ENCODE data around the gene ACBD6. TPM values are rescaled to one million over a fixed set of nuclear protein-coding genes. Genes with fewer than 3 reads are reported as not detected.

Gene ACBD6
- total RNA-seq, 1 donor from 2014 or later: 49.1 TPM

- H3K36me3 Mint-ChIP-seq: peaks cover 25% of the 10 kb centered on the region
These were observed 211.9 kb downstream of the ACBD6 start for GRCh38 chr1:180290265-180291001.

DNA sequence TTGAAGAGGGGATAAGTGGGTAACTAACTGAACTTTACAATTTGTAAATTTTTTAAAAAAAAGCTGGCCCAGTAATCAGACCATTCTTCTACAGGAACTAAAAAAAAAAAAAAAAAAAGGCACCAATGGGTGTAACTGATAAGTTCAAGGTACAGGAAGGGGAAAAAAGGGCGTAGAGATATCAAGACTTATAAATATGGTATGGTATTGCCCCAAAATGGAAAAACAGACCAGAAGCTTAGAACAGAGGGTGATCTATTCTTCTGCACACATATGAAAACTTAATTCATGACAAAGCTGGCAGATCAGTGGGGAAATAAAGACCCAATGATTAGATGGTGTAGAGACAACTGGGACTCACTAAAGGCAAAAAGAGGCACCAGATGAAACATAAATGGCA lies 213.4 kb downstream of the ACBD6 start:
- Mint-ChIP-seq H3K4me1 (ENCODE audit: unreplicated experiment) (peaks cover 8% of the 10 kb centered on the region), H3K36me3 (peaks cover 29% of the 10 kb centered on the region), H3K4me3 (no peak overlapping the region), H3K9me3 (no peaks in the 10 kb centered on the region), H3K27me3 (no peaks in the 10 kb centered on the region), H3K27ac (no peak overlapping the region)
- TF ChIP-seq, protein P1, sequence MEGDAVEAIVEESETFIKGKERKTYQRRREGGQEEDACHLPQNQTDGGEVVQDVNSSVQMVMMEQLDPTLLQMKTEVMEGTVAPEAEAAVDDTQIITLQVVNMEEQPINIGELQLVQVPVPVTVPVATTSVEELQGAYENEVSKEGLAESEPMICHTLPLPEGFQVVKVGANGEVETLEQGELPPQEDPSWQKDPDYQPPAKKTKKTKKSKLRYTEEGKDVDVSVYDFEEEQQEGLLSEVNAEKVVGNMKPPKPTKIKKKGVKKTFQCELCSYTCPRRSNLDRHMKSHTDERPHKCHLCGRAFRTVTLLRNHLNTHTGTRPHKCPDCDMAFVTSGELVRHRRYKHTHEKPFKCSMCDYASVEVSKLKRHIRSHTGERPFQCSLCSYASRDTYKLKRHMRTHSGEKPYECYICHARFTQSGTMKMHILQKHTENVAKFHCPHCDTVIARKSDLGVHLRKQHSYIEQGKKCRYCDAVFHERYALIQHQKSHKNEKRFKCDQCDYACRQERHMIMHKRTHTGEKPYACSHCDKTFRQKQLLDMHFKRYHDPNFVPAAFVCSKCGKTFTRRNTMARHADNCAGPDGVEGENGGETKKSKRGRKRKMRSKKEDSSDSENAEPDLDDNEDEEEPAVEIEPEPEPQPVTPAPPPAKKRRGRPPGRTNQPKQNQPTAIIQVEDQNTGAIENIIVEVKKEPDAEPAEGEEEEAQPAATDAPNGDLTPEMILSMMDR (conservative IDR thresholded peaks at IDR 0.05): no peak
- no peak for DNase-seq (ENCODE audit: extremely low spot score, unreplicated experiment)

More at GRCh38 chr1:180290265-180291001, 211.9 kb downstream of the ACBD6 start:
- Mint-ChIP-seq H3K27me3 (no peaks in the 10 kb centered on the region), H3K4me3 (no peak overlapping the region), H3K27ac (no peak overlapping the region), H3K4me1 (ENCODE audit: unreplicated experiment) (peaks cover 8% of the 10 kb centered on the region), H3K9me3 (no peaks in the 10 kb centered on the region)
- no peak for DNase-seq (ENCODE audit: extremely low spot score, unreplicated experiment)
- TF ChIP-seq, protein P1 (conservative IDR thresholded peaks at IDR 0.05): no peak

GRCh38 chr1:180287988-180288705 lies 214.2 kb downstream of the ACBD6 start:
- Mint-ChIP-seq H3K4me1 (ENCODE audit: unreplicated experiment) (peaks cover 8% of the 10 kb centered on the region), H3K36me3 (peaks cover 32% of the 10 kb centered on the region), H3K27me3 (no peaks in the 10 kb centered on the region), H3K27ac (no peak overlapping the region), H3K9me3 (no peaks in the 10 kb centered on the region), H3K4me3 (no peak overlapping the region)
- DNase-seq (ENCODE audit: extremely low spot score, unreplicated experiment): no peak
- TF ChIP-seq, protein P1 (conservative IDR thresholded peaks at IDR 0.05): no peak

- DNase-seq (ENCODE audit: extremely low spot score, unreplicated experiment): no peak
- TF ChIP-seq, protein P1 (conservative IDR thresholded peaks at IDR 0.05): no peak
- no peaks in the 10 kb centered on the region for H3K9me3 Mint-ChIP-seq
- H3K4me3 Mint-ChIP-seq: no peak overlapping the region
- H3K27ac Mint-ChIP-seq: no peak overlapping the region
- peaks cover 14% of the 10 kb centered on the region for H3K4me1 Mint-ChIP-seq (ENCODE audit: unreplicated experiment)
- no peaks in the 10 kb centered on the region for H3K27me3 Mint-ChIP-seq
- H3K36me3 Mint-ChIP-seq: peaks cover 24% of the 10 kb centered on the region
These were observed 216.0 kb downstream of the ACBD6 start for GRCh38 chr1:180286417-180286816.

GRCh38 chr1:180283098-180283497 lies 219.3 kb downstream of the ACBD6 start:
- Mint-ChIP-seq H3K27me3 (no peaks in the 10 kb centered on the region), H3K4me1 (ENCODE audit: unreplicated experiment) (peaks cover 8% of the 10 kb centered on the region), H3K9me3 (no peaks in the 10 kb centered on the region), H3K36me3 (peaks cover 22% of the 10 kb centered on the region), H3K4me3 (no peak overlapping the region), H3K27ac (no peak overlapping the region)
- TF ChIP-seq, protein P1 (conservative IDR thresholded peaks at IDR 0.05): no peak
- DNase-seq (ENCODE audit: extremely low spot score, unreplicated experiment): no peak

All from type B pancreatic cell (in vitro differentiated cells).